Pons (tissue), 1 donor: Measurements from ENCODE around the gene FBXW12.

Source experiments
- DNase-seq: peaks from one replicate; pipeline ENCODE4 v3.0.0-alpha.2; 2016; ENCODE audit warnings: low spot score

The FBXW12 gene

DNA sequence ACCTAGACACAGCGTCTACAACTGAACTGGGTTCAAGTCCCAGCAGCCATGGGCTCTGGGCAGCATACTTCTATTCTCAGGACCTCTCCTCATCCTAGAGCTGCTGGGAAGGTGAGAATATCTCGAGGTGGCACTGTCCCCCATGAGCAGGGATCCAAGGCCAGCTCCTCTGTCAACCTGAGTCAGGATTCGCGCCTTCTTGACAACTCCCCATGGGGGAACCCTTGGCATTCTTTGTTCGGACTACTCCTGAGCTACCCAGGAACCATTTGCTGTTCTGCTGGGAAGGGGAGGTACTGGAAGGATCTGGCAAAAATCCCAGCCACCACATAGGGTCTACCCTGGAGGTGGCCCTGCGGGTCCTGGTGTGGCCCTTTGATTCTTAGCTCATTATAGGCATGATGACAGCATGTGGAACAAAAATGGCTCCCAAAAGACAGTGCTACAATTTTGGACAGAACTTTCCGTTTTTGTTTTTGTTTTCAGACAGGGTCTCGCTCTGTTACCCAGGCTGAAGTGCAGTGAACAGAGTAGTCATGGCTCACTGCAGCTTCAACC lies 35.6 kb downstream of the FBXW12 start:
- DNase-seq, result no peak

DNA sequence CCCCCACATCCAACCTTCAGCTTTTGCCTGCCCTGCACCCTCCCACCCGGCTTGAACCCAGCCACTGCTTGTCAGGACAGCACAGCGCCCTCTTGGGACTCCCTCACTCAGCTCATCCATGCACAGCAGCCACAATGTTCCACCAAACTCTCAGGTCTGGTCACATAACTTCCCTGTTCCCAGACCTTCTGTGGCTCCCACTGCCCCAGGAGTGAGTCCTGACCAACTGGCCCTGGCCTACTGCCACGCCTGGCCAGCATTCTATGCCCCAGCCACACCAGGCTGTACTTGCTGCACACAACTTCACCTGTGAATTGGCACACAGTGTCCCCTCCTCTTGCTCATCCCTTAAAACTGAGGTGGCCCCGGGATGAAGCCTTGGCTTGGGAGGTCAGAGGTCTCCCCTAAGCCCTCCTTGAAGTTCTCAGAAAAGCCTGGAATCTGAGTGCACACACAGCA lies 36.8 kb downstream of the FBXW12 start:
- DNase-seq, result no peak

- no peak for DNase-seq
Observed at GRCh38 chr3:48409291-48410201, 37.5 kb downstream of the FBXW12 start.

GRCh38 chr3:48410205-48411040 lies 38.4 kb downstream of the FBXW12 start:
- no peak for DNase-seq

GRCh38 chr3:48411041-48411588 lies 39.1 kb downstream of the FBXW12 start:
- DNase-seq, result no peak

DNA sequence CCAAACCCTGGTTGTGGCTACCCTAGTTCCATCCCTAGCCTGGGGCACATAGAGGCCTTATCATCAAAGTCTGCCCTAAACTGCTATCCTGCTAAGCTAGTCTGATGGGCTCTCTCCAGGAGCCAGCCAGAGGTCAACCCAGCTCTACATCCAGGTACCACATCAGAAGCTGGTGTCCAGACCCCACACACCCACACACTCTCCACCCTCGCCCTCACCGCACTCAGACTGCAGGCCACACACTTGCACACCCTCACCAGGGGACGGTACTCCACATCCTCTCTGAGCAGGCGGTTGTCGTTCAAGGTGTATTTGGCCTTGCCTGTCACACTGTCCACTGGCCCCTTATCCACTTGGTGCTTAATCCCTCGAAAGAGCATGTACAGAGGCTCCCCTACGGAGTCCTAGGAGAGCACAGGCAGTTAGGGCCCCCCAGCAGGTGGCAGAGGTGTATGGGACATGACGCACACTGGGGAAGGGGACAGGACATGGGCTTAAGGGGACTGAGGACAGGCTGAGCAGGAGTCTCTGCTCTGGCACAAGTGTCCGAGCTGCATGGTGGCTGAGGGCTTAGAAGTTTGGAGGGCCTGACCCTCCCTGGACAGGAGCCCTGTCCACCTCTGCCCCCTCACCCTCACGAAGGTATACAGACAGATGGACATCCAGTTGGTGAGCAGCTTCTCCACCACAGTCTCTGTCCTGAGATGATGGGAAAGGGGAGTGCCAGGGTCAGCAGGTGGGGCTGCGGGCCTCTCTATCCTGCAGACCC lies 39.8 kb downstream of the FBXW12 start:
- no peak for DNase-seq

DNA sequence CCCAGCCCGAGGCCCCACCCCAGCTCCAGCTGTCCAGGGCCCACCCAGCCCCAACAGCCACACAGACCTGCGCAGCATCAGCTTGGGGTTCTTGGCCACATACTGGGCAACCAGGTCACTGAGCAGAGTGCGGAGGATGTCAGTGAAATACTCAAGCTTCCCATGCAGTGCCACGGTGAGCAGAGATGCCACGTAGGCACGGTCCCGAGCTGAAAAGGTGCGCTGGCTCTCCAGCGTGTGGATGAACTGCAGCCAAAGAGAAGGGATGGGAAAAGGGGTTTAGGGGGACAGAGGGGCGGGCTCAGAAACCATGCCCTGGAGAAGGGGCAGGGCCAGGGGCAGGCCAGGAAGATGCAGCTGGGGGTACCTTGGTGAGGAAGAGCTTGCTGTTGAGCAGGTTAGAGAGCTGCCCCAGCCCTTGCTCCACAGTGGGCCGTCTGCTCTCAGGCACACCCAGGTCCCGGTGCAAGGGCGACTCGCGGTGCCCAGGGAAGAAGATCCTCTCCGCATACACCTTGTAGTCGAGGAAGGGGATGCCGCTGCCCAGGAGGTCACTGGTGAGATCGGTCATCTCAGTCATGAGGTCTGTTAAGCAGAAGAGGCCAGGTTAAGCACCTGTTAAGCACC lies 40.5 kb downstream of the FBXW12 start:
- DNase-seq, result no peak

DNA sequence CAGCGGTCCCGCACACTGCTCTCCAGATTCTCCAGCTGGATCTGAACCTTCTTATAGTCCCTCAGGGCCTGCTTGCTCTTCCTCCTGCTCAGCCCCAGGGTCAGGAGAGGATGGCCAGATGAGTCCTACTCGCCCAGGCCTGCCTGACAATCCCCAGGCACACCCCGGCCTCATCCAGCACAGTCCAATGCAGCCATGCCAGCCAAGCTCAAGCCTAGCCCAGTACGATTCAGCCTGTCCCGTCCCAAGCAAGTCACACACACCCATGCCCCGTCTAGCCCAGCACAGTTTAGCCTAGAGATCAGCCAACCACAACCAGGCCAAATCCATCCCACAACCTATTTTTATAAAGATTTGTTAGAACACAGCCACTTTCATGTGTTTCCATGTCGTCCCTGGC lies 41.1 kb downstream of the FBXW12 start:
- no peak for DNase-seq

DNA sequence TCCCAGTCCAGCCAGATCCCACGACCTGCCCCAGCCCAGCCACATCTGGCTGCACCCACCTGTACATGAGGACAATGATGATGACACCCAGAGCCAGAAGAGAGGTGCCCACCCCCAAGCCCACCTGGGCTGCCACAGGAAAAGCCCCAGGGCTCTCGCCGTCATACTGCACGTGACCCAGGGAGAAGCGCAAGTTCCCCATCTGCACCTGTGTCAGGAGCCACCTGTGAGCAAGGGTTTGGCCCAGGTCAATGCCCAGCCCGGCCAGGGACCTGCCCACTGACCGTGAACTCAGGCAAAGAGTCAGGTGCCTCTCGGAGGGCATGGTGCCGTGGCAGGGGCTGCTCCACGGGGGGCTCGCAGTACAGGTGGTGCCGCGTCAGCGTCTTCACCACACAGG lies 41.6 kb downstream of the FBXW12 start:
- DNase-seq, result no peak

GRCh38 chr3:48414376-48415250 lies 42.6 kb downstream of the FBXW12 start:
- no peak for DNase-seq

DNA sequence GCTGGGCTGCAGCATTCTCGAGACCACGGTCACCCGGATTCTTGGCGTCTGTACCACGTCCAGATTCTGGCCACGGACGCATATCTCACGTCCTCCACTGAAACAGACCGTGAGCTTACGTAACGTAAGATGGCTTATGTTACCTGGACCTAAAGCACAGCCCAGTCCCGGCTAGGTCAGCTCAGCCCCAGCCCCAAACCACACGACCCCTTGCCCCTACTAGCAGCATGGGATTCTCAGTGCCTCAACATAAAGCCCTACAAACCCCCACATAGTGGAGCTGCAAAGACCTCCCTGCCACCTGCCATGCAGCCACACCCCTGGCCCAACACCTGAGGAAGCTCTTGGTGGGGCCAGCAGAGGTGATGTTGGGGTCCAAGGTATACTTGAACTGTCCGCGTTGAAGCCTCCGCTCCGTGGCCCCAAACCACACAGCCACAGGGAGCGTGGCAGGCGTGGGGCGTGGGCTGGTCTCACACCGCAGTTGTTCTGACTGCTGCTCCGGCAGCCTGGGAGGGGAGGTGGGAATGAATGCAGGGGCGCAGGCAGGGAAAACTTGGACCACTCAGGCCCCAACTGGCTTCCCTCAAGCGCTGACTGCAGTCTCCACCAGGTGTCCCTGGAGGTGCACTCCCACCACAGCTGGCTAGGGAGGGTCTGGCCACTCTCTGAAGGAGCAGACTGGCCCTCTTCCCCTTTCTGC lies 43.4 kb downstream of the FBXW12 start:
- no peak for DNase-seq

GRCh38 chr3:48416091-48416505 lies 44.1 kb downstream of the FBXW12 start:
- no peak for DNase-seq

- DNase-seq, result no peak
Observed at GRCh38 chr3:48416546-48416945, 44.5 kb downstream of the FBXW12 start.

- DNase-seq, result no peak
Observed at GRCh38 chr3:48417529-48418108, 45.6 kb downstream of the FBXW12 start.

DNA sequence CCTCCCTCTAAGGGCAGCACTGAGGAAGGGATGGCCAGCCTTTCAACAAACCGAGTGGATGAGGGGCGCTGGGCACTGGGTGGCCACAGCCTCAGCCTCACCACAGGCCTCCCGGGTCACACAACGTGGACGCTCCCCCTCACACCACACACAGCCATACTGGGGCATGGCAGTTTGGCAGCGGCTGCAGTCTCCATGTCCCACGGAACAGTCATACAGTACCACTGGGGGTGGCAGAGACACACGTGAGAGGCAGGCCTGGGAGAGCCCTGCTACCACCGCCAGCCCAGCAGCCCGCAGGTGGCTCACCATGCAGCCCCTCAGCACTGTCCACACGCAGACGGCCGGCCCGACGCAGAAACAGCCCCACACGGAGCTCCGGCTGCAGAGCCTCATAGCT lies 46.1 kb downstream of the FBXW12 start:
- DNase-seq, result no peak

DNA sequence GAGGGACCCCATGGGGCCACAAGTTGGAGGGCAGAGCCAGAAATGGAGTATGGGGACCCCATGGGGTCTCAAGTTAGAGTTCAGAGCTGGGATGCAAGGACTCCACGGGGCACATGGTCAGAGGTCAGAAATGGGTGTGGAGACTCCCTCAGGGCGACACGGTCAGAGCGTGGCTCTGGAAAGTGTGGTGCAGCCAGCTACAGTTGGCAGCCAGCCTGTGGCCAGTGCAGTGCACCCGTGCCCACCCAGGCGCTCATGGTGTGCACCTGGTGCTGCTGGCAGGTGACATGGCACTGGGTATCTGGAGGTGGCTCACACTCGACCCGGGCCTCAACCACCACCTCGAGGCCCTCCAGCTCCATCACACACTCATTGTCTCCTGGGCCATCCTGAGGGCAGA lies 46.6 kb downstream of the FBXW12 start:
- no peak for DNase-seq

DNA sequence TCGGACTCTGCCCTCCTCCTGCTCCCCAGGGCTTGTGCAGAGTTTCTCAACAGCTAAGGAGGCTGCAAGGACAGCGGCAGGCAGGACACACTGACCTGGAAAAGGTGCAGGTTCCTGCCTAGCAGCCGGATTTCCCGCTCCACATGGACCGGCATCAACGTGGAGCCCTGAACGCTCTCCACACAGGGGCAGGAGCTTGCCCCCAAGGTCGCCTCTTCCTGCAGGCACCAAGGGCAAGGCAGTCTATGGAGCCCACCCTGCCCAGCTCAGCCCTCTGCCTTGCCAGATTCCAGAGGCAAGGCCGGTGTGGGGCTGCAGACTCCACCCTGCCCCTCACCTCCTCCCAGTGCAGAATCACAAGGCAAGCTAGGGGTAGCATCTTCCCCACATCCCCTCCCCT lies 47.1 kb downstream of the FBXW12 start:
- no peak for DNase-seq

GRCh38 chr3:48419597-48419996 lies 47.6 kb downstream of the FBXW12 start:
- no peak for DNase-seq

GRCh38 chr3:48420561-48420960 lies 48.5 kb downstream of the FBXW12 start:
- DNase-seq, result no peak
